NCI-H187 (cell line): ENCODE data around the gene INKA1.
"Not testable (repeated sequence)": the region's sequence is repeated elsewhere in the genome, so short reads cannot be mapped to it uniquely, and the experiment has no call there.

Experiments
- DNase-seq, 2 experiments: peaks; one replicate each; lab custom pipeline; 2025; lab: John Stamatoyannopoulos, UW

Gene INKA1

DNA sequence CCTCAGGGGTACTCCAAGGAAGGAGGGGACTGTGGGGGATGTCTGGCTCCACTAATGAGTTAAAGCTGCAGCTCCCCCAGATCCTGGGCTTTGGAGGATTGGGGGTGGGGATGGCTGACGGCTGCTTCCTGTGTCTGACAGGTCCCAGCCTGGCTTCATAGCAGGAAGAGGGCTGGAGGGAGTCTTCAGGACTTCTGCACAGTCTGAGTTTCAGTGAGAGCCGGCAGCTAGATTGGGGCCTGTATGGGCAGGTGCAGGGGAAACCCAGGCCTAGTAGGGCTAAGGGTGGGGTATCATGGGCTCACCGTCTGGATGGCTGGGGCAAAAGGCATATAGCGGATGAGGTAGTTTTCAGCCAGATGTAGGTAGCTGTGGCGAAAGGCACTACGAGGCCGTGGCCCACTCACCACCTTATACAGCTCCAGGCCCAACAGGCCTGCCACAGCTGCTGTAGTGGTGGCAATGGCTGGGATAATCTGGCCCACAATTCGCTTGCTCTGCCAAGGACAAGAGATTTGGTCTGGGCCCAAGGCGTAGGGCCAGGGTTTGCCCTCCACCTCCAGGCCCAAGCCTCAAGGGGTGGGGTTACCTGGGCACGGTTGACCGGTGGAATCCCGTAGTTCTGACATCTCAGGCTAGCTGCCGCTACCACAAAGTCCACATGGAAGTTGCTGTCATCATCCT, 4.5 kb downstream of the INKA1 start:
- DNase-seq, result no peak

DNA sequence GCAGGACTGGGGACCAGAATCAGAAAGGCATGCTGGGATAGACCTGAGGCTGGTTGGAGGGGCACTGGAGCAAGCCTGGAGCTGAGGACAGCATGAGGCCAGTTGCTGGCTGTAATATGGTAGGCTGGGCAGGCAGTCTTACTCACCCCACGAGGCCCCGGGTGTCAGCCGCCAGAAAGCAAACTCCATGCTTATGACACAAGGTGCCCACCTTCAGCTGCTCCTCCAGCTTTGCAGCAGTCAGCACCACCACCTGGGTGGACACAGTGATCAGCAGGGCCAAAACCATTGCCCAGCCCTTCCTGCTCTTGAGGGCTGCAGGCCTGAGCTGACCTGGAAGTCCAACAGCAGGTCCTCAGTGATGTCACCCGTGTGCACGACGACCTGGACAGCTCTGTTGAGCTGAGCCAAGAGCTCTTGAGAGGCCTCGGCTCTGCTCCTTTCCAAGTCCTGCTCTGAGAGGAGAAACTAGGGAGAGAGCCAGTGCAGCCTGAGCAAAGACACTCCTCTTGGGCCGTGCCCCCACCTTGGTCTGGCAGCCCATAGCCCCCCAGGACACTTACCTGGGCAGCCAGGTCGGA, 9.9 kb downstream of the INKA1 start:
- DNase-seq, result no peak

DNA sequence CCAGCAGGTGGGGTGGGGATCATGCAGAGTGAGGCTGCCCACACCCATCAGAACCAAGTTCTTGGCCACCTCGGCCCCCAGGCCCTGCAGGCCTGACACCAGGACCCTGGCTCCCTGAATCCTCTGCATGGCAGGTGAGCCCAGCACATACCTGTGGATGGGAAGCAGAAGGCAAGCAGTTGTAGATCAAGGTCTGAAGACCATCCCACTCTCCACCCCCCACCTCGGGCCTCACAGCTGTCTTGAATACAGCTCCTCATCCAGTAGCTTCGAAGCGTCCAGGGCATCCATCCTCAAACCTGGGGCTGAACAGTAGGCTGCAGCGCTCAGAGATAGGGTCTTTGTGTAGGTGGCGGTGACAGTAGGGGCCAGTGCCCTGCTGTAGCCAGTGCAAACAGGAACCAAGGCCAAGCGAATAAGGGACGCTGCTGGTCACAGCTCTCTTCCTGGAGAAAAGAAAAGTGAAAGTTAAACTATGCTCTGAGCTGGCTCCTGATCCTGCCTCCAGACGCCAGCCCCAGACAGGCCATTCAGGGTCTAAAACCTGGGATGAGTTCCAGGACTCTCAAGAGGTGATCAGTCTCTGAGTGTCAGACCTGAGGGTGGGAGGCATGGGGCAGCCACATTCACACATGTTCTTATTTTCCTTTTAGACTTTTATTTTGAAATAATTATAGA, 10.6 kb downstream of the INKA1 start, which contains the start of gene UBA7:
UBA7 (minus strand) TSS at position 457 of the 678 bp plus-strand sequence; CDS start at position 291, 166 bp downstream.
- no peak for DNase-seq

DNA sequence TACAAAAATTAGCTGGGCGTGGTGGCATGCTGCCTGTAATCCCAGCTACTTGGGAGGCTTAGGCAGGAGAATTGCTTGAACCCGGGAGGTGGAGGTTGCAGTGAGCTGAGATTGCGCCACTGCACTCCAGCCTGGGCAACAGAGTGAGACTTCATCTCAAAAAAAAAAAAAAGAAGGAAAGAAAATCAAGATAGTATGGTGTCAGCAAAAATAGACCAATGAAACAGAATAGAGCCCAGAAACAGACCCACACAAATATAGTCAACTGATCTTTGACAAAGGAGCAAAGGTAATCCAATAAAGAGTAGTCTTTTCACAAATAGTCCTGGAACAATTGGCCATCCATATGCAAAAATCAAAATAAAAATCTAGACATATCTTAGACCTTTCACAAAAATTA, 20.1 kb downstream of the INKA1 start:
- DNase-seq, result not testable (repeated sequence)

DNA sequence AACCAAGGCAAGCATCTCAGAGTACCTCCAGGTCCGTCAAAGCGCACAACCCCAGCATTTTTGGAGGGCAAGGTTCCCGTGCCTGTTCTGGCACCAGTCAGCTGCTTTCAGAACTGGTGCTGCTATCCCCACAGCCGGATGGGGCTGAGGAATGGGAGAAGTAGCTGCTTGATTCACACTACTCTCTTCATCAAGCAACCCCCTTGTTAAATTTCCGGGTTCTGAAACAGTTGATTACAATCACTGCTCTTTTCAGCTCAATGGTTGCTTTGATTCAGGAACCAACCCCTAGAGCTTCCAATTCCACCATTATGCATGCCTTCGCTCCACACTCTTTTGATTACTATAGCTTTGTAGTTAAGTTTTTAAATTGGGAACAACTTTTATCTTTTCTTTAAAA, 23.0 kb downstream of the INKA1 start:
- DNase-seq, result no peak

DNA sequence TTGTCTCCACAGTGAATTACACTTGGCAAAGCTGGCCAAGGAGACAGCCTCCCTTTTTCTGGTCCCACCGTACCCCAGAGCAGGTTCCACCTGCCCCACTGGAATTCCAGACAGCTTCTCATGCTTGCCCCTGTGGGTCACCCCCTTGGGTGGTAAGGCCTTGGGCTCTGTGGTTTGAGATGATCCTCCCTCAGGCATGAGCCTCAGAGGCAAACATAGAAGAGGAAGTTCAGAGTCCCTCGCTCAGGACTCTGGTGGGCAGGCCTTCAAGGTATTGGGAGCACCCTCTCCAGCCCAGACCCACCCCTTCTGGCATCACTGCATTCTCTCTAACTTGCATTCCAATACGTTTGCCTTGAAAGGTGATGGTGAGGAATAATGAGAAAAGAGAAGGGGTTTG, 28.3 kb downstream of the INKA1 start:
- DNase-seq, result no peak

DNA sequence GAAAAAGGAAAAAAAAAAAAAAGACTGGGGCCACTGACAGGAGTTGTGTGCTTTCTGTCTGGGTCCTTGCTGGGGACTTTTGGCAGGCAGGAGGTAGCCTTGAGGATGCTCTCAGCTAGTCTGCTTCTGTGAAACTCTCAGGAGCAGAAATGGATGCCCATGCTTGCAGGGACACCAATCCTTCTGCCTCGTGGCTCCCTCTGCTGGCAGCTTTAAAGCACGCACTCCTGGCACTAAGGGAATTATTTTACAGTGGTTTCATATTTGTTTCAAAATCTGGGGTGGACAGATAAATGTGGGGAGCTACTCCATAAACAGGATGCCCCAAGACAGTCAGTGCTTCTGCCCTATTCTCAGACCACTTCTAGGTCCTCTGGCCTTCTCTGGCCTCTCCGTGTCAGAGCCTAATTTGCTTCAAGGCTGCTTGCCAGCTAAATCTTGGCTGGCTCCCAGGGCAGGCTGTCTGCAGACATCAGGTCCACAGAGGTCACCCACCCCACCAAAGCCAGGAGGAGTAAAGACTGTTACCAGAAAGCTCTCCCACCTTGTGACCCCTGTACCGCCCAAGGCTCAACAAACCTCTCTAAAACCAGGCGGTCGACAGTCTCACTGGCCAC, 36.2 kb downstream of the INKA1 start:
- DNase-seq, result no peak

DNA sequence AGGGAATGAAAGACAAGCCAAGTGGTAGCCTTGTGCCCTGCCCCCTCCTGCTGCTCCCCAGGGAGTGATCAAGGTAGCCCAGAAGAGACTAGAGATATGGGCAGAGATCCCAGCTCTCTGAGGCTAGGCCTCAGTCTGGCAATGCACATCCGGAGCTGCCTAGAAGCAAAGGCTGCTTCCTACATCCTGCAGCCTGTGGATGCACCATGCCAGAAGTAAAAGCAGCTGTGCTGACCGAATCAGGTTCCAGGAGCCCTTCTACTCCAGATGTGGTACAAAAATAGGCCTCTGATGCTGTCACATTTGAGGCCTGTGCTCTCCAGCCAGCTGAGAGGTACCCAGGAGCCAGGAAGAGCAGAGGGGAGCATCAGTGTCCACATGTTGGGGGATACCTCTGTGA, 37.3 kb downstream of the INKA1 start:
- DNase-seq, result no peak

DNA sequence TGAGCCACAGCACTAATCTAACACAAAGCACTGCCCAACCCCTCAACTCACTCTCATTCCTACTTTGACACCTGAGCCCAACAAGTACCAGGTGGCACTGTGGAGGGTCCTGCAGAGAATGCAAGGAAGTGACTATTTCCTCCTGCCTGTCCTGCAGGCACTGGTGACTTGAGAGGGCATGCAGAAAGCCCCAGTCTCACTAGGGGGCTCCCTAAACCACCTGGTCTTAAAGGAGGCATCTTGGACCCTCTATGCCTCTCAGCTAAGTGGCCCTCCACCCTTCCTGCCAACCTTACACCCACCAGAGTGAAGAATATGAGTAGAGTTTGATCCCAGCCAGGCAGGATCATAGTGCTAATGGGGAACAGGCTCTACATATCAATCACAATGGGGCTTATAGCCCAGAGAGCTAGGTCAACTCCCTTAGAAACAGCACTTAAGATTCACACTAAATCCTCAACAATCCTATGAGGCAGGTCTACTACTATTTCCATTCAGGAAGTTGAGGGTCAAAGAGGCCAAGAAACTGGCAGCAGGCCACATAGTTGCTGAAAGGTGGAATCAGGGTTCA, 38.1 kb downstream of the INKA1 start:
- DNase-seq, result no peak

DNA sequence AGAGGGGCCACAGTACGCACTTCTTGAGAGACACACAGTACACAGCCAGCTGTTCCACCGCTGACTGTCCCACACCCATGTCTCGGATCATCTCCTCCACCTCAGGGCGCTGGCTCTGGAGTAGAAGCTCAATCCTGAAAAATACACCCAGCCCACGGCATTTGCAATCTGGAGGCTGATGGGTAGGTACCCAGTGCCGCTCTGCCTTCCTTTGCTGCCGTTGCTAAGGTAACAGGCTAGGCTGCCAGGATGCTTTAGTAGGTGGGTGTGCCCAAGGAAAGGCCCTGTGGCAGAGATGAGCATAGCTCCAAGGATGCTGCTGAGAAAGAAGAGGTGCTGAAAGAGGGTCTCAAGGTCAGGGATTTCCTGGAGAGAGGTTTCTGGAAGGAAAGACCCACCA, 38.7 kb downstream of the INKA1 start:
- no peak for DNase-seq

DNA sequence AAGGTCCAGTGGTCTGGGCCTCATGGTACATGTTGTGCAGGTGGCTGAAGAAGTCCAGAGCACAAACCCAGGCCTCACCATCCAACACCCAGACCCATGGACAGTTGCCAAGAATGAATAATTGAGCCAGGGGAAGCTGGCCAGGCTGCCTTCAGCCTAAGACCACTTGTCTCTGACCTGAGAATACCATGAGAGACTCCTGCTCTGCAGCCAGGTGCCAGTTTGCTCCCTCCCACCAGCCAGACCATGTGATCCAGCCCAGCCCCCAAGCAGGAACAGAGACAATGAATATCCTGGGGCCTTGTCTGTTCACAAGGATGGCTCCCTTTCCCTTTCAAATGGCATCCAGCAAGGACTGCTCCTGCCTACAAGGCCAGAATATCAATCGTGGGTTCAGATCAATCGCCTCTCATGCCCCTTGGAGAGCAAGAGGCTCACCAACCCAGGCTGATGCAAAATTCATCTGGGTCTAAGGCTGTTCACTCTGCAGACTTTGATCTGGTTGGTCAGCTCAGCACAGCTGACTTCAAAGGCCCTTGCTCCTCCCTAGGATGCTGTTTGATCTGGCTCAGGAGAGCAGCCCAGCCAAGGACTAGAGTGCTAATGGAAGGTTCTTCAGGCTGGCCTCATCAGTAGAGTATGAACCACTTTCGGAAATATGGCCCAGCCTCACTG, 39.9 kb downstream of the INKA1 start:
- no peak for DNase-seq

DNA sequence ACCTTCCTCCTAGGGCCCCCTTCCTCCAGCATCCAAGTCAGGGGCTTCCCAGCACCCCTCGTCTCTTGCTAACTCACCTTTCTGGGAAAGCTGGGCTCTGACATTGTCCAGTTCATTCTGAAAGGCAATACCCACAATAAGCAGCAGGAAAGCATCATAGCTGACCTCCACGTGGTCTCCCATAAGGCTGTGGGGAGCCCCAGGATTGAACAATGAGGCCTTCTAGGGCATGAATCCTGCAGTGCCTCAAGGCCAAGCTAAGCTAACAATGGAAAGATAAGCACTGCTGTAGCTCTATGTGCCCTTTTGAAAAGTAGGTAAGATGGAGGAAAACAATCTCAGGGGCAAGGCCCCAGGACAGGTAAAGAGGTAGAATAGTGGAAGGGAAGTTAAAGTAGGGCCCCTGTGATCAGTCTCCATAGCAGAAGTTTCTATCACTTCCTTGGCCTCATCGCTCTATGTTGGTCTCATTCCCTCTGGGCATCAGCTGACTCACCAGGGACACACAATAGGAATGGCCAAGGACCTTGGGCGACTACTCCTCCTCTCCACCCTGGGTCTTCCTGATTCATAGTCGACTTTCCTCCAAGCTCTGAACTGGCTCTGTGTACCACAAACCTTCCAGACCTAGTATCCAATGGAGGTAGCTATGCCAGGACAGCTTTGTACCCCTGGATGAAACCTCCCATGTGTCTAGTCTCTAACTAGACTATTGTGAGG, 41.6 kb downstream of the INKA1 start:
- DNase-seq, result no peak

DNA sequence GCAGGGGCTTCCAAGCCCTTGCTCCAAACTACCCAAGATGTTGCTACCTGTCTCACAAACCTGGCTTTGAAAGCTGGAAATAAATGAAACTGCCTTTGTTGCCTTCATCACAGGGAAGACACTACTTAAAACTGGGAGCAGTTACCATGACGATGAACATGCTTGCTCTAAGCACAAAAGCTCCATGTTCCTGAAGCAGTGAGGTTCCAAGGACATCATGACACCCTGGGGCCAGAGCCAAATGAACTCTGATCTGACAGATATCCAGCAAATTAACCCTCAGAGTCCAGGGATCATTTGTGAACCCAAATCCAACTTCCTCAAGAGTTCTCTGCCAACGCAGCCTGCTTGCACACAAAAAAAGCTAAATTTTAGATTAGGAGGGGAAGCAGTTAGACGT, 42.6 kb downstream of the INKA1 start:
- no peak for DNase-seq
